IMR-90 (cell line): Measurements from ENCODE around the gene TMEM132A. TPM values are rescaled to one million over a fixed set of nuclear protein-coding genes. Genes with fewer than 3 reads are reported as not detected.

Experiments
- ATAC-seq: fragments of 200-7000 bp; cut with Tn5 transposase; 2 replicates; pipeline ENCODE4 v1.9.1; 2020; ENCODE audit warnings: low read depth, mild to moderate bottlenecking, moderate library complexity
- BruUV-seq: library from RNA; stranded (reverse); fragments of 400-500 nt; replicated peaks from 2 replicates; lab custom pipeline; 2021; lab: Mats Ljungman, UMichigan
- CTCF ChIA-PET: fragments of 300-600 bp; formaldehyde crosslinking; extraction: SDS; loops from one replicate; lab custom pipeline; 2021; ENCODE audit warnings: antibody characterized with exemption; lab: Yijun Ruan, JAX
- POLR2A ChIA-PET: fragments of 300-600 bp; sonication (Branson Sonifier 250); formaldehyde crosslinking; loops from one replicate; lab custom pipeline; 2022; ENCODE audit warnings: antibody characterized with exemption; ENCODE audit not compliant: unreplicated experiment; lab: Charles Lee
- DNase-seq: peaks from one replicate; pipeline ENCODE4 v3.0.0; 2013
- H2AFZ ChIP-seq: replicated peaks from 2 replicates; pipeline ENCODE3; 2013; ENCODE audit warnings: low read length, mild to moderate bottlenecking; ENCODE audit not compliant: poor library complexity
- H2AK5ac ChIP-seq: 2 replicates; pipeline ENCODE4 v1.6.1; 2013; ENCODE audit warnings: low read depth, low read length, inconsistent platforms
- H2AK9ac ChIP-seq: replicated peaks from 2 replicates; pipeline ENCODE3; 2013; ENCODE audit warnings: mild to moderate bottlenecking, low read depth, low read length, moderate library complexity; ENCODE audit not compliant: poor library complexity
- H2BK120ac ChIP-seq: 2 replicates; pipeline ENCODE4 v1.6.1; 2013; ENCODE audit warnings: low read depth, low read length, inconsistent platforms
- H2BK15ac ChIP-seq: 3 replicates; pipeline ENCODE4 v1.6.1; 2013; ENCODE audit warnings: low read depth, low read length, inconsistent platforms
- H2BK20ac ChIP-seq: 2 replicates; pipeline ENCODE4 v1.6.1; 2013; ENCODE audit warnings: low read depth, mild to moderate bottlenecking, inconsistent platforms, low read length, moderate library complexity
- H2BK5ac ChIP-seq: 2 replicates; pipeline ENCODE4 v1.6.1; 2013; ENCODE audit warnings: mild to moderate bottlenecking, low read depth, low read length, inconsistent platforms; ENCODE audit not compliant: poor library complexity, severe bottlenecking
- H3K14ac ChIP-seq: replicated peaks from 2 replicates; pipeline ENCODE4 v1.6.1; 2013; ENCODE audit warnings: low read depth, low read length, inconsistent platforms
- H3K18ac ChIP-seq: 2 replicates; pipeline ENCODE4 v1.6.1; 2013; ENCODE audit warnings: low read depth, low read length, control low read depth
- H3K23ac ChIP-seq: 2 replicates; pipeline ENCODE4 v1.6.1; 2013; ENCODE audit warnings: low read depth, low read length, inconsistent platforms
- H3K27ac ChIP-seq: 2 replicates; pipeline ENCODE4 v1.5.1; 2013; ENCODE audit warnings: mild to moderate bottlenecking, control low read depth, low read length; ENCODE audit not compliant: insufficient read depth
- H3K27me3 ChIP-seq: 2 replicates; pipeline ENCODE4 v1.6.1; 2013; ENCODE audit warnings: low read length; ENCODE audit not compliant: control insufficient read depth, insufficient read depth
- H3K36me3 ChIP-seq: 2 replicates; pipeline ENCODE4 v1.6.1; 2013; ENCODE audit warnings: low read length, mixed read lengths; ENCODE audit not compliant: control insufficient read depth, insufficient read depth
- H3K4ac ChIP-seq: 2 replicates; pipeline ENCODE4 v1.6.1; 2013; ENCODE audit warnings: low read depth, low read length, inconsistent platforms
- H3K4me1 ChIP-seq: 2 replicates; pipeline ENCODE4 v1.6.1; 2013; ENCODE audit warnings: low read length, mixed read lengths; ENCODE audit not compliant: control insufficient read depth, insufficient read depth
- H3K4me2 ChIP-seq: 2 replicates; pipeline ENCODE4 v1.6.1; 2013; ENCODE audit warnings: low read depth, mild to moderate bottlenecking, control low read depth, low read length, moderate library complexity
- H3K4me3 ChIP-seq: 2 replicates; pipeline ENCODE4 v1.5.1; 2013; ENCODE audit warnings: low read depth, mild to moderate bottlenecking, control low read depth, low read length, moderate library complexity; ENCODE audit not compliant: insufficient read depth
- H3K56ac ChIP-seq: 2 replicates; pipeline ENCODE4 v1.6.1; 2013; ENCODE audit warnings: low read length, inconsistent platforms; ENCODE audit not compliant: insufficient read depth; ENCODE audit errors: extremely low read depth
- H3K79me1 ChIP-seq, 2 experiments: 2 replicates each; pipeline ENCODE4 v1.6.1; 2013; ENCODE audit warnings: low read length in 2 of 2, inconsistent platforms in 1 of 2, low read depth in 1 of 2
- H3K9ac ChIP-seq: 2 replicates; pipeline ENCODE4 v1.6.1; 2013; ENCODE audit warnings: low read depth, low read length, control low read depth
- H3K9me1 ChIP-seq: 2 replicates; pipeline ENCODE4 v1.6.1; 2013; ENCODE audit warnings: low read length, inconsistent platforms; ENCODE audit not compliant: insufficient read depth
- H3K9me3 ChIP-seq: 2 replicates; pipeline ENCODE4 v1.6.1; 2013; ENCODE audit warnings: low read length; ENCODE audit not compliant: control insufficient read depth, insufficient read depth
- H4K20me1 ChIP-seq: 2 replicates; pipeline ENCODE4 v1.6.1; 2013; ENCODE audit warnings: low read length, inconsistent platforms; ENCODE audit not compliant: insufficient read depth
- H4K5ac ChIP-seq: 2 replicates; pipeline ENCODE4 v1.6.1; 2013; ENCODE audit warnings: mild to moderate bottlenecking, low read depth, low read length, control low read depth
- H4K8ac ChIP-seq, 2 experiments: 2 replicates each; pipeline ENCODE4 v1.6.1; 2013; ENCODE audit warnings: low read depth in 2 of 2, low read length in 2 of 2, control low read depth in 1 of 2, inconsistent platforms in 1 of 2
- H4K91ac ChIP-seq: 2 replicates; pipeline ENCODE4 v1.6.1; 2013; ENCODE audit warnings: low read depth, low read length, inconsistent platforms; ENCODE audit not compliant: insufficient read depth
- BHLHE40 ChIP-seq: fragments of 150-350 bp; IDR thresholded peaks from 2 replicates; pipeline ENCODE4 v1.6.1; 2016; ENCODE audit warnings: mild to moderate bottlenecking, low read depth, low read length
- CEBPB ChIP-seq: IDR thresholded peaks from 2 replicates; pipeline ENCODE4 v1.6.1; 2012; ENCODE audit warnings: low read depth, low read length, improper control_type of control experiment
- CHD1 ChIP-seq: IDR thresholded peaks from 2 replicates; pipeline ENCODE4 v1.6.1; 2012; ENCODE audit warnings: low read depth, low read length, improper control_type of control experiment
- CTCF ChIP-seq: conservative IDR thresholded peaks from 2 replicates; pipeline ENCODE4 v1.5.1; 2012; ENCODE audit warnings: mild to moderate bottlenecking, low read depth, low read length, improper control_type of control experiment
- ELK1 ChIP-seq: fragments of 150-350 bp; IDR thresholded peaks from 2 replicates; pipeline ENCODE4 v1.6.1; 2016; ENCODE audit warnings: low read depth, mild to moderate bottlenecking, low read length, moderate library complexity, borderline replicate concordance
- FOS ChIP-seq: fragments of 150-350 bp; IDR thresholded peaks from 2 replicates; pipeline ENCODE4 v1.6.1; 2016; ENCODE audit warnings: low read depth, low read length
- MXI1 ChIP-seq: IDR thresholded peaks from 2 replicates; pipeline ENCODE4 v1.6.1; 2012; ENCODE audit warnings: low read depth, mild to moderate bottlenecking, low read length, moderate library complexity, borderline replicate concordance
- NFE2L2 ChIP-seq: fragments of 150-350 bp; IDR thresholded peaks from 2 replicates; pipeline ENCODE4 v1.6.1; 2016; ENCODE audit warnings: low read depth, mild to moderate bottlenecking, low read length
- POLR2A ChIP-seq: IDR thresholded peaks from 2 replicates; pipeline ENCODE4 v1.6.1; 2012; ENCODE audit warnings: mild to moderate bottlenecking, low read depth, low read length
- RCOR1 ChIP-seq: IDR thresholded peaks from 2 replicates; pipeline ENCODE4 v1.6.1; 2012; ENCODE audit warnings: mild to moderate bottlenecking, low read length, improper control_type of control experiment; ENCODE audit not compliant: insufficient replicate concordance
- RFX5 ChIP-seq: IDR thresholded peaks from 2 replicates; pipeline ENCODE4 v1.8.0; 2012; ENCODE audit warnings: low read depth, mild to moderate bottlenecking, low read length, moderate library complexity
- USF2 ChIP-seq: fragments of 150-350 bp; IDR thresholded peaks from 2 replicates; pipeline ENCODE4 v1.6.1; 2017; ENCODE audit warnings: mild to moderate bottlenecking, antibody characterized with exemption, low read length, low read depth
- WGBS, 2 experiments: methylation state at CpG; one replicate each; pipeline versions ENCODE4 v1.1.5 to v1.1.7; 2013; ENCODE audit warnings: missing lambda C conversion rate in 2 of 2; ENCODE audit not compliant: insufficient read length in 1 of 2; ENCODE audit errors: extremely low coverage in 2 of 2; 5-methylcytosine and 5-hydroxymethylcytosine counted together
- dilution Hi-C: fragments of 300-500 bp; cut with HindIII; formaldehyde crosslinking; loops from one replicate; pipeline ENCODE4 v1.14.3; 2018; ENCODE audit warnings: low sequenced_read_pairs; ENCODE audit not compliant: unreplicated experiment
- in situ Hi-C: fragments of 300-500 bp; cut with MboI; formaldehyde crosslinking; loops from 3 replicates; pipeline ENCODE4 v1.14.3; 2019; ENCODE audit warnings: low sequenced_read_pairs, inconsistent platforms, mixed read lengths
- intact Hi-C: fragments of 100-400 bp; cut with micrococcal nuclease; formaldehyde crosslinking; loops from 2 replicates; pipeline ENCODE4 v1.10.0; 2022
- polyA plus RNA-seq, 3 experiments: library from polyadenylated mRNA; depleted of rRNA; stranded (reverse); fragments of >200 nt; gene quantifications; 2 replicates each; pipeline ENCODE4 v1.2.3, GENCODE V29; 2012; ENCODE audit warnings: low replicate concordance in 1 of 3
- total RNA-seq: library from RNA; depleted of rRNA; stranded (reverse); fragments of >200 nt; gene quantifications from 2 replicates; pipeline ENCODE4 v1.2.3, GENCODE V29; 2012

Gene TMEM132A
- total and polyA plus RNA-seq, 2 of the 4 experiments (the other 2 are of a cell fraction) = 7.7 to 64.2 TPM

- peaks cover 18% of the 10 kb centered on the region; the same call in 1 of the 2 replicates for H3K9me1 ChIP-seq
- no peak for ATAC-seq
- no peak overlapping the region for H3K4me2 ChIP-seq
- no peak overlapping the region for H2BK20ac ChIP-seq
- H4K8ac ChIP-seq = no peak overlapping the region
- no peak overlapping the region for H2AFZ ChIP-seq
- no peaks in the 10 kb centered on the region for H3K9me3 ChIP-seq
- no peak overlapping the region for H3K23ac ChIP-seq
- intact Hi-C loops (no loop called here), in situ Hi-C loops (loop anchor here (25.0 kb wide), 1 partner anchor 1335 kb away; no protein-coding TSS in a partner anchor), dilution Hi-C loops (no loop called here)
- H3K56ac ChIP-seq = no peak overlapping the region
- H3K4ac ChIP-seq = no peak overlapping the region
- peaks cover 18 to 61% of the 10 kb centered on the region in 2 experiments for H3K79me1 ChIP-seq
- peaks cover 29% of the 10 kb centered on the region for H3K36me3 ChIP-seq
- no peak overlapping the region for H2BK15ac ChIP-seq
- no peak overlapping the region for H3K4me3 ChIP-seq
- H3K27ac ChIP-seq = no peak overlapping the region
- no peak overlapping the region for H2BK5ac ChIP-seq
- no peak overlapping the region for H2AK9ac ChIP-seq
- H4K91ac ChIP-seq = no peak overlapping the region
- H3K4me1 ChIP-seq = peaks cover 17% of the 10 kb centered on the region
- no peak overlapping the region for H4K5ac ChIP-seq
- H4K20me1 ChIP-seq = peaks cover 24% of the 10 kb centered on the region
- no peak overlapping the region for H3K9ac ChIP-seq
- no peak for DNase-seq
- H2BK120ac ChIP-seq = no peak overlapping the region
- H3K18ac ChIP-seq = no peak overlapping the region
- no peaks in the 10 kb centered on the region for H3K27me3 ChIP-seq
- no TSS peak for BruUV-seq
- no peak for TF ChIP-seq RFX5
- TF ChIP-seq USF2 = no peak
- TF ChIP-seq CHD1 = no peak
- TF ChIP-seq CTCF = no peak
- TF ChIP-seq BHLHE40 = no peak
- no peak for TF ChIP-seq POLR2A
- TF ChIP-seq RCOR1 = no peak
- no peak for TF ChIP-seq ELK1
- no peak for TF ChIP-seq CEBPB
- no peak for TF ChIP-seq NFE2L2
- no peak for TF ChIP-seq MXI1
- no peak for TF ChIP-seq FOS
- H2AK5ac ChIP-seq = no peak overlapping the region
- CTCF ChIA-PET = interaction anchor here (1.0 kb wide), 1 partner anchor 91 kb away, joined by 3 read pairs; no protein-coding TSS in a partner anchor
- POLR2A ChIA-PET = no interaction called here
- no peak overlapping the region for H3K14ac ChIP-seq
- 80% methylated on average over 4 of the region's 23 CpGs; no CpG with 5 or more reads in 1 of the 2 experiments for WGBS, 2 experiments
Observed at GRCh38 chr11:60921777-60922335, 2.4 kb upstream of the TMEM132A start.
